Natural killer cell (primary cell): ENCODE data around the gene PDZRN4. TPM values are rescaled to one million over a fixed set of nuclear protein-coding genes. Genes with fewer than 3 reads are reported as not detected.

Experiments
- ATAC-seq, 3 donors: fragments of 150-1000 bp in 2 of 3; fragments of 200-7000 bp in 1 of 3; cut with Tn5 transposase; 1 replicate in 1 of 3; 2 replicates in 2 of 3; pipeline ENCODE4 v1.10.0; 2021; ENCODE audit warnings: mild to moderate bottlenecking in 2 of 3, moderate library complexity in 2 of 3
- DNase-seq, 2 donors: peaks; one replicate each; pipeline versions ENCODE4 v3.0.0 to v3.0.0-alpha.2; 2013 to 2021; ENCODE audit warnings: mixed read lengths in 1 of 2
- H3K27ac ChIP-seq: one replicate; pipeline ENCODE4 v1.5.1; 2013; ENCODE audit warnings: mild to moderate bottlenecking, low read length
- H3K27me3 ChIP-seq: one replicate; pipeline ENCODE4 v1.6.1; 2013; ENCODE audit warnings: low read length; ENCODE audit not compliant: control insufficient read depth, insufficient read depth
- H3K36me3 ChIP-seq: one replicate; pipeline ENCODE4 v1.6.1; 2013; ENCODE audit warnings: low read length; ENCODE audit not compliant: control insufficient read depth, insufficient read depth
- H3K4me1 ChIP-seq: one replicate; pipeline ENCODE4 v1.6.1; 2013; ENCODE audit warnings: low read length; ENCODE audit not compliant: control insufficient read depth, insufficient read depth
- H3K4me3 ChIP-seq: one replicate; pipeline ENCODE4 v1.5.1; 2013; ENCODE audit warnings: low read length
- H3K9me3 ChIP-seq: one replicate; pipeline ENCODE4 v1.6.1; 2013; ENCODE audit warnings: low read length; ENCODE audit not compliant: control insufficient read depth, insufficient read depth
- H3K27ac Mint-ChIP-seq, 2 donors: one replicate each; pipeline ENCODE4 v1.8.0; 2022; ENCODE audit warnings: mild to moderate bottlenecking in 2 of 2, mixed read lengths in 2 of 2, moderate library complexity in 1 of 2
- H3K27me3 Mint-ChIP-seq, 2 donors: one replicate each; pipeline ENCODE4 v1.8.0; 2022; ENCODE audit warnings: low read depth in 2 of 2, mixed read lengths in 2 of 2
- H3K36me3 Mint-ChIP-seq: one replicate; pipeline ENCODE4 v1.8.0; 2022; ENCODE audit warnings: mixed read lengths
- H3K4me1 Mint-ChIP-seq, 2 donors: one replicate each; pipeline ENCODE4 v1.8.0; 2022; ENCODE audit warnings: mixed read lengths in 2 of 2
- H3K4me3 Mint-ChIP-seq: one replicate; pipeline ENCODE4 v1.8.0; 2022; ENCODE audit warnings: mild to moderate bottlenecking, moderate library complexity, mixed read lengths
- H3K9me3 Mint-ChIP-seq, 2 donors: one replicate each; pipeline ENCODE4 v1.8.0; 2022; ENCODE audit warnings: mixed read lengths in 2 of 2
- WGBS: methylation state at CpG from one replicate; pipeline ENCODE4 v1.1.7; 2013; ENCODE audit warnings: missing lambda C conversion rate; ENCODE audit not compliant: insufficient coverage; 5-methylcytosine and 5-hydroxymethylcytosine counted together
- intact Hi-C: fragments of 100-400 bp; cut with micrococcal nuclease; formaldehyde crosslinking; loops from one replicate; pipeline ENCODE4 v1.14.2; 2022
- total RNA-seq, 4 donors: library from RNA; stranded (reverse); fragments of 120-200 nt in 1 of 4; gene quantifications; one replicate each; pipeline versions ENCODE4 v1.2.3 to v1.2.4, GENCODE V29; 2013 to 2022
- TF ChIP-seq, protein P1 (sequence below): fragments of 200-600 bp; IDR thresholded peaks from one replicate; pipeline ENCODE4 v1.8.0; 2022; ENCODE audit warnings: antibody characterized with exemption

Gene PDZRN4
- total RNA-seq, 3 donors from 2014 or later (not counting 1 experiment from before 2014, with no cell fraction given): not detected

DNA sequence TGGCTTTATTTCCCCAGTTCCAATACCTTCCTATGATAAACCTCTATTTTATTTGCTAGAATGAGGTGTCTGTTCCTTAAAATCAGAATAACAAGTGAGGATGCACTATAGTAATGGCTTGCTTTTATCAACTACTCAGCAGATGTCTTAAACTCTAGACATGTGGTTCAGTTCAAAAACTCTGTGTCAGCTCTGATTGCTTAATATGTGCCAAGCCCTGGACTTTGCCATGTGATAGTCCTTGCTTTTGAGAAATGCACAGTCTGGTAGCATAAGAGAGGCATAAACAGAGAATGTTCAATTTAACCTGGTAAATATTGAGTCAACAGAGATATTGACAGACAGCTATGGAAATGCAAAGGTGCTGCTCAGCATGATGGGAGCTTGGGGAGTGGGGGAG lies 254.8 kb downstream of the PDZRN4 start:
- H3K36me3 Mint-ChIP-seq: no peaks in the 10 kb centered on the region
- no peak overlapping the region for H3K27ac ChIP-seq
- DNase-seq: no peak
- H3K27me3 ChIP-seq: no peaks in the 10 kb centered on the region
- H3K4me1 Mint-ChIP-seq: peaks cover 0 to 5% of the 10 kb centered on the region in 2 donors
- TF ChIP-seq, protein P1, sequence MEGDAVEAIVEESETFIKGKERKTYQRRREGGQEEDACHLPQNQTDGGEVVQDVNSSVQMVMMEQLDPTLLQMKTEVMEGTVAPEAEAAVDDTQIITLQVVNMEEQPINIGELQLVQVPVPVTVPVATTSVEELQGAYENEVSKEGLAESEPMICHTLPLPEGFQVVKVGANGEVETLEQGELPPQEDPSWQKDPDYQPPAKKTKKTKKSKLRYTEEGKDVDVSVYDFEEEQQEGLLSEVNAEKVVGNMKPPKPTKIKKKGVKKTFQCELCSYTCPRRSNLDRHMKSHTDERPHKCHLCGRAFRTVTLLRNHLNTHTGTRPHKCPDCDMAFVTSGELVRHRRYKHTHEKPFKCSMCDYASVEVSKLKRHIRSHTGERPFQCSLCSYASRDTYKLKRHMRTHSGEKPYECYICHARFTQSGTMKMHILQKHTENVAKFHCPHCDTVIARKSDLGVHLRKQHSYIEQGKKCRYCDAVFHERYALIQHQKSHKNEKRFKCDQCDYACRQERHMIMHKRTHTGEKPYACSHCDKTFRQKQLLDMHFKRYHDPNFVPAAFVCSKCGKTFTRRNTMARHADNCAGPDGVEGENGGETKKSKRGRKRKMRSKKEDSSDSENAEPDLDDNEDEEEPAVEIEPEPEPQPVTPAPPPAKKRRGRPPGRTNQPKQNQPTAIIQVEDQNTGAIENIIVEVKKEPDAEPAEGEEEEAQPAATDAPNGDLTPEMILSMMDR: no peak
- no peaks in the 10 kb centered on the region for H3K36me3 ChIP-seq
- H3K4me1 ChIP-seq: no peaks in the 10 kb centered on the region
- no peak overlapping the region for H3K4me3 Mint-ChIP-seq
- no peaks in the 10 kb centered on the region for H3K9me3 ChIP-seq
- no peak overlapping the region for H3K4me3 ChIP-seq
- H3K27ac Mint-ChIP-seq: no peak overlapping the region
- intact Hi-C loops: no loop called here
- no peak for ATAC-seq
- no peaks in the 10 kb centered on the region for H3K27me3 Mint-ChIP-seq
- H3K9me3 Mint-ChIP-seq: no peaks in the 10 kb centered on the region

DNA sequence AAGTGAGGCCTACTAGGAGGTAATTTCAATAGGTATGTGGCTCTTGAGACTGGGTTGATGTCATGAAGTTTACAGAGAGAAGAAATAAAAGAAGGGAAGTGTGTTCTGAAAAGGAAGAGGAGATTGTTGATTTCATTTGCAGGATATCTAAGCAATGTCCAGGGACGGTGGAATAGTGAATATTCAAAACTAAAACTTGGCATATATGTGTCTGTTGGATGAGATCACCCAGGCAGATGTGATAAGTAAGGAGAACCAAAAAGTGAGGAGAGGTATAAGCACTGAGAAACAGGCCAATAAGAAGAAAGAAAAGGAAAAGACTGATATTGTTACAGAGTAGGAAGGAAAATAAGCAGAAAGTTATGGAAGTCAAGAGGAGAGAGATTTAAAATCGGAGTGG lies 255.6 kb downstream of the PDZRN4 start:
- Histone ChIP-seq H3K27ac (no peak overlapping the region), H3K36me3 (no peaks in the 10 kb centered on the region), H3K9me3 (no peaks in the 10 kb centered on the region), H3K4me1 (no peaks in the 10 kb centered on the region), H3K27me3 (no peaks in the 10 kb centered on the region), H3K4me3 (no peak overlapping the region)
- ATAC-seq (no peak), DNase-seq (no peak)
- 56% methylated on average over 2 of the region's 2 CpGs for WGBS
- no peaks in the 10 kb centered on the region for H3K27me3 Mint-ChIP-seq
- no peak overlapping the region for H3K4me3 Mint-ChIP-seq
- TF ChIP-seq, protein P1: no peak
- H3K36me3 Mint-ChIP-seq: no peaks in the 10 kb centered on the region
- H3K9me3 Mint-ChIP-seq: no peaks in the 10 kb centered on the region
- no peak overlapping the region for H3K27ac Mint-ChIP-seq
- H3K4me1 Mint-ChIP-seq: no peaks in the 10 kb centered on the region
- intact Hi-C loops: no loop called here

DNA sequence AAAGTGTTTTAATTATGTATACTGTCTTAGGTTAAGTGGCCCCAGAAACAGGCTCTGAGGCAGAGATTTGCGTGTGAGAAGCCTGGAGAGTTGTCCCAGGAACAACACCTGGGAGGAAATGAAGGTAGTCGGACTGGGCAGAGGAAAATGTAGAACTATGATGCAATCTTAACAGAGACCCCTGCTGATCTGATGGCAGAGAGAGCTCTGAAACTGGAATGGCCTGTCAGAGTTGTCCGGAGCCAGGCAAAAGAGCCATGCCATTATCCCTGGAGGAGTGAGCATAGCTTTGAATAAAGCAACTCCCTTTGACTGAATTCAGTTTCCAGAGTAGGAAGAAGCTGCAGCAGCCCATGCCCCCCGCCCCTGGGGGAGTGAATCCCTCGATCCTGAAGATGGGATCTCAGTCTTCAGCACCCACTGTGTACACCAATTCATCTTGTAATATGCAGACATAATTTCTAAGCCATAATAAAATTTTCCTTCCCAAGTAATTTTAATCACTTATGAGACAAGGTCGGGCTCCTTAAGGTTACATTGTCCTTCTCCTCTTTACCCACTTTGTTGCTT lies 264.8 kb downstream of the PDZRN4 start:
- Mint-ChIP-seq H3K27ac (no peak overlapping the region), H3K4me3 (no peak overlapping the region), H3K27me3 (peaks cover 0 to 3% of the 10 kb centered on the region in 2 donors), H3K4me1 (no peaks in the 10 kb centered on the region), H3K36me3 (no peaks in the 10 kb centered on the region), H3K9me3 (peaks cover 8 to 9% of the 10 kb centered on the region in 2 donors)
- H3K36me3 ChIP-seq: no peaks in the 10 kb centered on the region
- intact Hi-C loops: no loop called here
- DNase-seq: no peak
- no peak overlapping the region for H3K4me3 ChIP-seq
- TF ChIP-seq, protein P1: no peak
- 80% methylated on average over 6 of the region's 6 CpGs for WGBS
- no peaks in the 10 kb centered on the region for H3K27me3 ChIP-seq
- H3K9me3 ChIP-seq: no peaks in the 10 kb centered on the region
- H3K4me1 ChIP-seq: no peaks in the 10 kb centered on the region
- H3K27ac ChIP-seq: no peak overlapping the region
- no peak for ATAC-seq

DNA sequence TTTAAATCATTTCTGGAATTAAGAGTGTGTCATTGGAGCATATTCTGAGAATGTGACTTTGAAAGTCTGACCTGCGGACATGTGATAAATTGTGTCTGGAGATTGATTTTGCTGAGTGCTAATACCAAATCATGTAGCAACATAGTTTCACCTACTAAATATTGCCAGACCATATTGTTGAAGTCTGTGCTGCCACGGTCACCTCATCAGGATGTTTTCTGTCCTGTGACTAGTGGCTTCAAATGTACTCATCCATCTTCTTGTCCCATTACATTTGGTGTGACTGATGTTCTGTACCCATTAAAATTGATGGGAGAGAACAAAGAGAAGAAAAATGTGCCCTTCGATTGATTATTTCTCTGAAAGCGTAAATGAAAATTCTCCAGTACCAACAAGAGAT lies 265.3 kb downstream of the PDZRN4 start:
- Mint-ChIP-seq H3K36me3 (no peaks in the 10 kb centered on the region), H3K27ac (no peak overlapping the region), H3K27me3 (peaks cover 0 to 3% of the 10 kb centered on the region in 2 donors), H3K4me1 (no peaks in the 10 kb centered on the region), H3K4me3 (no peak overlapping the region), H3K9me3 (peaks cover 9% of the 10 kb centered on the region in 2 donors)
- Histone ChIP-seq H3K36me3 (no peaks in the 10 kb centered on the region), H3K4me3 (no peak overlapping the region), H3K4me1 (no peaks in the 10 kb centered on the region), H3K27me3 (no peaks in the 10 kb centered on the region), H3K27ac (no peak overlapping the region), H3K9me3 (no peaks in the 10 kb centered on the region)
- no peak for ATAC-seq
- 100% methylated on average over 2 of the region's 4 CpGs for WGBS
- intact Hi-C loops: no loop called here
- no peak for DNase-seq
- TF ChIP-seq, protein P1: no peak
